NCI-H2196 treated with DMSO at 0.1 percent for 48 hours (cell line): ENCODE data around the gene SETD3.

Experiments used
- DNase-seq: peaks from one replicate; lab custom pipeline; 2025; ENCODE audit not compliant: unreplicated experiment; lab: John Stamatoyannopoulos, UW

The SETD3 gene

GRCh38 chr14:99516871-99517642, 36.4 kb upstream of the SETD3 start:
- DNase-seq = no peak

GRCh38 chr14:99516156-99516870, 35.7 kb upstream of the SETD3 start:
- DNase-seq = no peak

GRCh38 chr14:99515301-99516155, 34.9 kb upstream of the SETD3 start:
- no peak for DNase-seq

- DNase-seq = no peak
Observed at GRCh38 chr14:99514552-99515300, 34.1 kb upstream of the SETD3 start.

- no peak for DNase-seq
Observed at GRCh38 chr14:99513946-99514551, 33.4 kb upstream of the SETD3 start.

GRCh38 chr14:99513183-99513694, 32.6 kb upstream of the SETD3 start:
- no peak for DNase-seq

GRCh38 chr14:99512571-99513182, 32.0 kb upstream of the SETD3 start:
- no peak for DNase-seq

- no peak for DNase-seq
Observed at GRCh38 chr14:99512110-99512449, 31.4 kb upstream of the SETD3 start.

- DNase-seq = no peak
Observed at GRCh38 chr14:99511421-99512109, 30.9 kb upstream of the SETD3 start.

GRCh38 chr14:99510556-99511139, 30.0 kb upstream of the SETD3 start:
- DNase-seq = no peak

- no peak for DNase-seq
Observed at GRCh38 chr14:99509871-99510555, 29.4 kb upstream of the SETD3 start.

GRCh38 chr14:99508896-99509629, 28.4 kb upstream of the SETD3 start:
- DNase-seq = no peak

- no peak for DNase-seq
Observed at GRCh38 chr14:99507860-99508640, 27.4 kb upstream of the SETD3 start.

GRCh38 chr14:99506276-99506675, 25.6 kb upstream of the SETD3 start:
- no peak for DNase-seq

- no peak for DNase-seq
Observed at GRCh38 chr14:99505089-99505488, 24.4 kb upstream of the SETD3 start.

GRCh38 chr14:99503848-99504453, 23.3 kb upstream of the SETD3 start:
- DNase-seq = no peak
